ENCODE measurements around the gene HSPA12B.

HSPA12B gene

GRCh38 chr20:3767427-3768341 lies 35.2 kb downstream of the HSPA12B start, which contains the start of gene ADISSP:
TSS of gene ADISSP (minus strand) at chr20:3767753. CDS start at chr20:3760100, 7,653 bp downstream.
- DNase-seq: peak; percentile 99

- peak; percentile 94 for DNase-seq
These were observed 36.1 kb downstream of the HSPA12B start for GRCh38 chr20:3768342-3769130.

GRCh38 chr20:3771552-3772058 lies 39.1 kb downstream of the HSPA12B start:
- no peak for DNase-seq

- DNase-seq: no peak
These were observed 43.1 kb downstream of the HSPA12B start for GRCh38 chr20:3775457-3776108.

- DNase-seq: no peak
These were observed 44.9 kb downstream of the HSPA12B start for GRCh38 chr20:3777381-3777715.

GRCh38 chr20:3777716-3778629 lies 45.5 kb downstream of the HSPA12B start:
- DNase-seq: peak; percentile 78

GRCh38 chr20:3778976-3779375 lies 46.5 kb downstream of the HSPA12B start:
- DNase-seq: no peak

GRCh38 chr20:3781153-3781910 lies 48.8 kb downstream of the HSPA12B start, which contains the start of gene SPEF1:
TSS of gene SPEF1 (minus strand) at chr20:3781448. CDS start at chr20:3781287, 161 bp downstream.
- peak; percentile 93 for DNase-seq

GRCh38 chr20:3782597-3782996 lies 50.1 kb downstream of the HSPA12B start:
- DNase-seq: peak; percentile 41

- DNase-seq: no peak
These were observed 50.6 kb downstream of the HSPA12B start for GRCh38 chr20:3783068-3783489.

GRCh38 chr20:3783511-3784195 lies 51.2 kb downstream of the HSPA12B start:
- no peak for DNase-seq

GRCh38 chr20:3784216-3784853 lies 51.9 kb downstream of the HSPA12B start:
- no peak for DNase-seq

GRCh38 chr20:3784863-3785239 lies 52.4 kb downstream of the HSPA12B start:
- DNase-seq: no peak

GRCh38 chr20:3785240-3786125 lies 53.0 kb downstream of the HSPA12B start:
- DNase-seq: no peak

- DNase-seq: peak; percentile 42
These were observed 53.6 kb downstream of the HSPA12B start for GRCh38 chr20:3786126-3786484.

- DNase-seq: peak; percentile 87
These were observed 54.3 kb downstream of the HSPA12B start, which contains the start of gene CENPB for GRCh38 chr20:3786665-3787323. TSS of gene CENPB (minus strand) at chr20:3786740. CDS start at chr20:3786483, 257 bp downstream.

GRCh38 chr20:3787324-3788014 lies 55.0 kb downstream of the HSPA12B start:
- no peak for DNase-seq

Measured in NCI-H2171 treated with DMSO at 0.1 percent for 48 hours (cell line).